A549 (cell line): ENCODE measurements around the gene CNTN4. TPM values are rescaled to one million over a fixed set of nuclear protein-coding genes. Genes with fewer than 3 reads are reported as not detected.

Experiments used
- ATAC-seq, 2 experiments: fragments of 200-7000 bp in 1 of 2; fragments of >200 bp in 1 of 2; cut with Nextera tagmentation in 1 of 2; cut with Tn5 transposase in 1 of 2; 3 replicates each; pipeline versions ENCODE4 v1.8.0 to v1.9.1; 2018 to 2020; ENCODE audit warnings: mild to moderate bottlenecking in 1 of 2, moderate library complexity in 1 of 2
- CTCF ChIA-PET: fragments of 300-600 bp; sonication (Branson Sonifier 250); formaldehyde crosslinking; extraction: SDS; loops from one replicate; lab custom pipeline; 2021; ENCODE audit warnings: antibody characterized with exemption, inconsistent platforms; lab: Yijun Ruan, JAX
- POLR2A ChIA-PET: fragments of 350-600 bp; formaldehyde crosslinking; extraction: SDS; loops from one replicate; lab custom pipeline; 2021; ENCODE audit warnings: antibody characterized with exemption, inconsistent platforms; lab: Yijun Ruan, JAX
- DNase-seq, 2 experiments: peaks; one replicate each; pipeline versions ENCODE4 v3.0.0 to v3.0.0-alpha.2; 2011 to 2016; ENCODE audit warnings: low read depth in 1 of 2, low spot score in 1 of 2
- FAIRE-seq: peaks from 2 replicates; lab custom pipeline; 2011; peaks lifted over from hg19 to GRCh38; lab: Jason Lieb, UNC
- H3K27ac ChIP-seq, 2 experiments: fragments of >200 bp; sonication (Bioruptor Twin); formaldehyde crosslinking; 3 replicates each; pipeline ENCODE4 v1.5.1; 2016 to 2017
- H3K4me1 ChIP-seq: fragments of >200 bp; sonication (Bioruptor Twin); formaldehyde crosslinking; 3 replicates; pipeline ENCODE4 v1.6.1; 2016
- H3K4me2 ChIP-seq: fragments of >200 bp; sonication (Bioruptor Twin); formaldehyde crosslinking; 3 replicates; pipeline ENCODE4 v1.6.1; 2016
- H3K4me3 ChIP-seq: fragments of >200 bp; sonication (Bioruptor Twin); formaldehyde crosslinking; 3 replicates; pipeline ENCODE4 v1.5.1; 2016
- H3K9me3 ChIP-seq: fragments of >200 bp; sonication (Bioruptor Twin); formaldehyde crosslinking; 3 replicates; pipeline ENCODE4 v1.6.1; 2016
- BHLHE40 ChIP-seq: IDR thresholded peaks from 2 replicates; pipeline ENCODE4 v1.6.1; 2012; ENCODE audit warnings: low read depth, low read length, inconsistent platforms
- CBX8 ChIP-seq: fragments of 200-600 bp; sonication (generic); IDR thresholded peaks from 2 replicates; pipeline ENCODE4 v1.6.1; 2016
- CEBPB ChIP-seq, 2 experiments: fragments of >200 bp in 1 of 2; sonication (Bioruptor Twin) in 1 of 2; formaldehyde crosslinking in 1 of 2; IDR thresholded peaks; 2 replicates each; pipeline ENCODE4 v1.6.1; 2012 to 2016
- CHD2 ChIP-seq: fragments of 150-350 bp; IDR thresholded peaks from 2 replicates; pipeline ENCODE4 v1.6.1; 2014; ENCODE audit warnings: low read length; ENCODE audit not compliant: partially characterized antibody
- EHMT2 ChIP-seq: fragments of 200-600 bp; sonication (generic); IDR thresholded peaks from 2 replicates; pipeline ENCODE4 v1.6.1; 2016; ENCODE audit warnings: antibody characterized with exemption, low read depth, mild to moderate bottlenecking, moderate library complexity
- EP300 ChIP-seq, 2 experiments: fragments of >200 bp; sonication (Bioruptor Twin); formaldehyde crosslinking; IDR thresholded peaks; 2 replicates in 1 of 2; 3 replicates in 1 of 2; pipeline ENCODE4 v1.6.1; 2016 to 2017
- ESRRA ChIP-seq: fragments of 150-350 bp; IDR thresholded peaks from 2 replicates; pipeline ENCODE4 v1.6.1; 2014; ENCODE audit warnings: mild to moderate bottlenecking, low read length, borderline replicate concordance
- FOSB ChIP-seq: fragments of 250-450 bp; sonication (Bioruptor Pico); IDR thresholded peaks from 2 replicates; pipeline ENCODE4 v1.5.0; 2020; ENCODE audit warnings: mild to moderate bottlenecking, moderate library complexity
- FOXS1 ChIP-seq: fragments of 250-450 bp; sonication (Bioruptor Pico); IDR thresholded peaks from 2 replicates; pipeline ENCODE4 v1.5.0; 2020; ENCODE audit warnings: mild to moderate bottlenecking, moderate library complexity
- GATA3 ChIP-seq: IDR thresholded peaks from 2 replicates; pipeline ENCODE4 v1.6.1; 2012; ENCODE audit warnings: borderline replicate concordance
- HEYL ChIP-seq: fragments of 250-450 bp; sonication (Bioruptor Pico); IDR thresholded peaks from 2 replicates; pipeline ENCODE4 v1.8.0; 2021; ENCODE audit warnings: mild to moderate bottlenecking, moderate library complexity
- HOXA7 ChIP-seq: fragments of 250-450 bp; sonication (Bioruptor Pico); IDR thresholded peaks from 2 replicates; pipeline ENCODE4 v1.5.0; 2020; ENCODE audit warnings: mild to moderate bottlenecking, moderate library complexity
- HOXB13 ChIP-seq: fragments of 250-450 bp; sonication (Bioruptor Pico); IDR thresholded peaks from 2 replicates; pipeline ENCODE4 v1.5.0; 2020; ENCODE audit warnings: low read depth, mild to moderate bottlenecking, moderate library complexity
- HOXB5 ChIP-seq: fragments of 250-450 bp; sonication (Bioruptor Pico); IDR thresholded peaks from 2 replicates; pipeline ENCODE4 v1.5.0; 2020; ENCODE audit warnings: mild to moderate bottlenecking, moderate library complexity
- JUN ChIP-seq, 2 experiments: fragments of >200 bp; sonication (Bioruptor Twin); formaldehyde crosslinking; IDR thresholded peaks; 2 replicates in 1 of 2; 3 replicates in 1 of 2; pipeline ENCODE4 v1.6.1; 2016 to 2017
- JUNB ChIP-seq: fragments of >200 bp; sonication (Bioruptor Twin); formaldehyde crosslinking; IDR thresholded peaks from 2 replicates; pipeline ENCODE4 v1.6.1; 2016
- KDM1A ChIP-seq: fragments of 200-600 bp; sonication (generic); IDR thresholded peaks from 2 replicates; pipeline ENCODE4 v1.6.1; 2016; ENCODE audit warnings: low read depth, mild to moderate bottlenecking
- KDM5A ChIP-seq: fragments of 200-600 bp; sonication (generic); IDR thresholded peaks from 2 replicates; pipeline ENCODE4 v1.6.1; 2016; ENCODE audit warnings: antibody characterized with exemption, mild to moderate bottlenecking
- MAFK ChIP-seq: fragments of 450-650 bp; IDR thresholded peaks from 2 replicates; pipeline ENCODE4 v1.6.1; 2014; ENCODE audit not compliant: partially characterized antibody
- NR3C1 ChIP-seq: fragments of >200 bp; sonication (Bioruptor Twin); formaldehyde crosslinking; IDR thresholded peaks from 3 replicates; pipeline ENCODE4 v1.6.1; 2017
- PHF8 ChIP-seq: fragments of 200-600 bp; sonication (generic); IDR thresholded peaks from 2 replicates; pipeline ENCODE4 v1.6.1; 2016; ENCODE audit warnings: low read depth, mild to moderate bottlenecking, antibody characterized with exemption, moderate library complexity, borderline replicate concordance
- POLR2A ChIP-seq: IDR thresholded peaks from 2 replicates; pipeline ENCODE4 v1.6.1; 2012; ENCODE audit warnings: mild to moderate bottlenecking, low read length
- RAD21 ChIP-seq, 2 experiments: fragments of >200 bp in 1 of 2; sonication (Bioruptor Twin) in 1 of 2; formaldehyde crosslinking in 1 of 2; IDR thresholded peaks in 1 of 2; conservative IDR thresholded peaks in 1 of 2; 2 replicates in 1 of 2; 3 replicates in 1 of 2; pipeline ENCODE4 v1.6.1; 2012 to 2018; ENCODE audit warnings: inconsistent platforms in 1 of 2
- RNF2 ChIP-seq: fragments of 200-600 bp; sonication (generic); IDR thresholded peaks from 2 replicates; pipeline ENCODE4 v1.6.1; 2016; ENCODE audit warnings: low read depth, mild to moderate bottlenecking, antibody characterized with exemption, moderate library complexity, borderline replicate concordance
- TFCP2L1 ChIP-seq: fragments of 250-450 bp; sonication (Bioruptor Pico); IDR thresholded peaks from 2 replicates; pipeline ENCODE4 v1.5.0; 2021; ENCODE audit warnings: mild to moderate bottlenecking
- ZFP36 ChIP-seq: fragments of 450-650 bp; IDR thresholded peaks from 2 replicates; pipeline ENCODE4 v1.6.1; 2014; ENCODE audit warnings: borderline replicate concordance; ENCODE audit not compliant: partially characterized antibody
- WGBS: methylation state at CpG from one replicate; pipeline ENCODE4 v1.1.6; 2017; ENCODE audit errors: missing lambda C conversion rate; 5-methylcytosine and 5-hydroxymethylcytosine counted together
- polyA plus RNA-seq, 4 experiments: library from polyadenylated mRNA; depleted of rRNA in 3 of 4; stranded (reverse); fragments of >200 nt; fragmentation: RNase III in 1 of 4; extraction: RNeasy Plus Mini Kit Qiagen cat#74134 plus additional on column Dnase treatment in 1 of 4; gene quantifications; 2 replicates in 3 of 4; 3 replicates in 1 of 4; pipeline ENCODE4 v1.2.3, GENCODE V29; 2011 to 2017
- TF ChIP-seq, protein P1 (sequence below): fragments of 450-650 bp; IDR thresholded peaks from 2 replicates; pipeline ENCODE4 v1.6.1; 2014; ENCODE audit warnings: antibody characterized with exemption
- TF ChIP-seq, protein P2 (sequence below): IDR thresholded peaks from 2 replicates; pipeline ENCODE4 v1.6.1; 2012; ENCODE audit warnings: low read depth, borderline replicate concordance
- TF ChIP-seq, protein P3 (sequence below): fragments of 250-450 bp; sonication (Bioruptor Pico); IDR thresholded peaks from 2 replicates; pipeline ENCODE4 v1.5.0; 2021; ENCODE audit warnings: mild to moderate bottlenecking, moderate library complexity, borderline replicate concordance

CNTN4 gene
- polyA plus RNA-seq, 2 of the 4 experiments (the other 2 are of a cell fraction), result 0.03 TPM; not detected in 1

DNA sequence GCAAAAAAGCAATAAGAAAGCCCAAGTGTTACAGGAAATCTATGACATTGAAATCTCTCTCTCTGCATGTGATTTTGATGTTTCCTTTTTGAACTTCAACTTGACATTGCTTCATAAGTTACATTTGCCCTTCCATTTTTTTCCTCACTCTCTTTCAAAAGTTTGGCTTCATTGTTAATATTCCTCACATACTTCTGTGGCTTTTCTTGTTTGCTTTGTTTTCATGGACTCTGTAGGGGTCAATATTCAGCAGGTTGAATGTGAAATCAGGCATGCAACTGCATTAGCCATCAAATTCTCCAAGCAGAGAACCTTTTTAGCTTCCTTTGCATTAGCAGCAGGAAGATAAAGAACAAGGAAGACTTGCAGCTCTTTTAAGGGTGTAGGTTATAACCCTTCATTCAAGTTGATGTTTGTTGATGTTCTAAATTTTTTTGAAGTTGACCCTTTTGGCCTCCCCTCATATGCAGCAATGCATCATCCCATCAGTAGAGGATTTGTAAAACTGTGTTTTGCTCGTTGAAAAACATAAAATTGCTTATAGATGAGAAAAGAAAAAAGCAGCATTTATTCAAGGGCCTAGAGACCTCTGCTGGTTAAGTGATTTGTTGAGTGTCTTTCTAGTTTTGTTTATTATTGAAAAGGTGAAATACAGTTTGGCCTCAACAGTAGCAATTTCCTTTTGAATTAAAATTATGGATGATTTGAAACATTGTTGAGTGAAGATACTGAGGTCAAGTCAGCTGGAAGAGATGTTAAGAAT is 800.1 kb downstream of the CNTN4 start:
- WGBS, result 3% methylated on average over 1 of the region's 1 CpG
- Histone ChIP-seq H3K4me1 (no peaks in the 10 kb centered on the region), H3K4me2 (no peak overlapping the region), H3K9me3 (no peaks in the 10 kb centered on the region), H3K4me3 (no peak overlapping the region), H3K27ac (no peak overlapping the region)
- DNase-seq (no peak), ATAC-seq (no peak), FAIRE-seq (no peak)
- CTCF ChIA-PET, result no interaction called here
- no peak for TF ChIP-seq CEBPB (IDR thresholded peaks at IDR 0.05)
- no peak for TF ChIP-seq ESRRA
- TF ChIP-seq, protein P1, sequence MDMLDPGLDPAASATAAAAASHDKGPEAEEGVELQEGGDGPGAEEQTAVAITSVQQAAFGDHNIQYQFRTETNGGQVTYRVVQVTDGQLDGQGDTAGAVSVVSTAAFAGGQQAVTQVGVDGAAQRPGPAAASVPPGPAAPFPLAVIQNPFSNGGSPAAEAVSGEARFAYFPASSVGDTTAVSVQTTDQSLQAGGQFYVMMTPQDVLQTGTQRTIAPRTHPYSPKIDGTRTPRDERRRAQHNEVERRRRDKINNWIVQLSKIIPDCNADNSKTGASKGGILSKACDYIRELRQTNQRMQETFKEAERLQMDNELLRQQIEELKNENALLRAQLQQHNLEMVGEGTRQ, result no peak
- TF ChIP-seq HOXB13 (CRISPR knock-in tag), result no peak
- no peak for TF ChIP-seq HOXA7 (CRISPR knock-in tag)
- TF ChIP-seq, protein P2, sequence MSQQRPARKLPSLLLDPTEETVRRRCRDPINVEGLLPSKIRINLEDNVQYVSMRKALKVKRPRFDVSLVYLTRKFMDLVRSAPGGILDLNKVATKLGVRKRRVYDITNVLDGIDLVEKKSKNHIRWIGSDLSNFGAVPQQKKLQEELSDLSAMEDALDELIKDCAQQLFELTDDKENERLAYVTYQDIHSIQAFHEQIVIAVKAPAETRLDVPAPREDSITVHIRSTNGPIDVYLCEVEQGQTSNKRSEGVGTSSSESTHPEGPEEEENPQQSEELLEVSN, result no peak
- no peak for TF ChIP-seq ZFP36
- no peak for TF ChIP-seq KDM5A
- no peak for TF ChIP-seq BHLHE40
- TF ChIP-seq HOXB5 (CRISPR knock-in tag), result no peak
- TF ChIP-seq TFCP2L1, result no peak
- no peak for TF ChIP-seq FOXS1 (CRISPR knock-in tag)
- TF ChIP-seq KDM1A, result no peak
- TF ChIP-seq HEYL (CRISPR knock-in tag), result no peak
- TF ChIP-seq RNF2, result no peak
- TF ChIP-seq JUNB, result no peak
- TF ChIP-seq EP300 (IDR thresholded peaks at IDR 0.05), result no peak
- no peak for TF ChIP-seq MAFK
- POLR2A ChIA-PET, result no interaction called here

DNA sequence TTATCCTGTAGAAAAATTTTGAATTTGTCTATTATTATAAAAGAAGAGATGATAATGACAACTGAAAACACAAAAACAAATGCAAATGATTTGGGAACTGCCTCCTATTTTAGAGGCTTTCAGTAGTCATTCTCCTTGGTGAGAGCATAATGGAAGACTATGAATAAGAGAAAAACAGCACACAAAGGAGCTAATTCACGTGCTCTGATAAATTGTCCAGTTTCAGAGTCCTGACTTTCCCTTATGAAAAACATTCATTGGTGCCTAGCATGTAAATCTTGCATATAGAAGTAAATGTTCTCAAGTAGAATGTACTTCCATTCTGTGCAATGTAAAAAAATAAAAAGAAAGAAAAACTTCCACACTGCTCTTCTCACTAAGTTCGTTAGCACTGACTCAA is 805.4 kb downstream of the CNTN4 start:
- POLR2A ChIA-PET, result no interaction called here
- CTCF ChIA-PET, result no interaction called here
- FAIRE-seq (no peak), ATAC-seq (no peak), DNase-seq (no peak)
- Histone ChIP-seq H3K4me1 (no peaks in the 10 kb centered on the region), H3K9me3 (no peaks in the 10 kb centered on the region), H3K4me3 (no peak overlapping the region), H3K27ac (no peak overlapping the region), H3K4me2 (no peak overlapping the region)
- 1% methylated on average over 2 of the region's 2 CpGs for WGBS
- no peak for TF ChIP-seq NR3C1

DNA sequence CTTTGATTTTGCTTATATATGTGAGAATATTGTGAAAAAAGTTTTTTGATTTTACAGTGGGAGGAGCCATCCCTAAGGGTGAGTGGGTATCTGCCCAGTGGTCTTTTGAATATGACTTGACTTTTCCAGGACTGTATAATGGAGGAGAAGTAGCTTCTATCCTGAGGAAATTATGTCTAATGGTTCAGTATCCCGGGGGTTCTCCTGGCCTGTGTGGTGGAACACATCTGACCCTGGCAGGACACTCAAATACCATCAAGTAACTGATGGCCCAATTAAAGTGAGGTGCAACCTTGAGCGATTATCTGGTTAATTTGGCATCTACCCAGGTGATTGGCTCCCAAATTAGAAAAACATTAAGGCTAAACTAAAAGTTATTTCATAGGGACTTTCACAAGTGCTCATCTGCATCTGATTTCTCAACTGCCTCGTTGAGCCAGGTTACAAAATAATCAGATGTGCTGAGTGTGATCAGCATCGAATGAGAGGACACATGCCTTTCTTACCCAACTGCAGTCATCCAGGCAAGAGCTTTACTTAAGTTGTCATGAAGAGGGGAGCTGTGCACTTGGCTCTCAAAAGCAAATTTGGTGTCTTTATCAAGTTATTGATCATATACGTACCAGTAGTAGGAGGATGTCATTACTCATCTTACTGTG is 810.2 kb downstream of the CNTN4 start:
- no peak for DNase-seq
- no peak overlapping the region for H3K4me2 ChIP-seq
- H3K27ac ChIP-seq, result no peak overlapping the region
- CTCF ChIA-PET, result no interaction called here
- no peaks in the 10 kb centered on the region for H3K4me1 ChIP-seq
- no peaks in the 10 kb centered on the region for H3K9me3 ChIP-seq
- POLR2A ChIA-PET, result no interaction called here
- FAIRE-seq, result no peak
- WGBS, result 13% methylated on average over 5 of the region's 5 CpGs
- H3K4me3 ChIP-seq, result no peak overlapping the region
- ATAC-seq, result no peak
- TF ChIP-seq CEBPB (IDR thresholded peaks at IDR 0.05), result no peak
- TF ChIP-seq PHF8, result no peak
- no peak for TF ChIP-seq RAD21 (conservative IDR thresholded peaks at IDR 0.05 in 1 of 2, IDR thresholded peaks at IDR 0.05 in 1 of 2)
- TF ChIP-seq EHMT2, result no peak
- no peak for TF ChIP-seq CHD2
- no peak for TF ChIP-seq CBX8
- TF ChIP-seq KDM1A, result no peak
- TF ChIP-seq, protein P1, result no peak
- TF ChIP-seq, protein P3, sequence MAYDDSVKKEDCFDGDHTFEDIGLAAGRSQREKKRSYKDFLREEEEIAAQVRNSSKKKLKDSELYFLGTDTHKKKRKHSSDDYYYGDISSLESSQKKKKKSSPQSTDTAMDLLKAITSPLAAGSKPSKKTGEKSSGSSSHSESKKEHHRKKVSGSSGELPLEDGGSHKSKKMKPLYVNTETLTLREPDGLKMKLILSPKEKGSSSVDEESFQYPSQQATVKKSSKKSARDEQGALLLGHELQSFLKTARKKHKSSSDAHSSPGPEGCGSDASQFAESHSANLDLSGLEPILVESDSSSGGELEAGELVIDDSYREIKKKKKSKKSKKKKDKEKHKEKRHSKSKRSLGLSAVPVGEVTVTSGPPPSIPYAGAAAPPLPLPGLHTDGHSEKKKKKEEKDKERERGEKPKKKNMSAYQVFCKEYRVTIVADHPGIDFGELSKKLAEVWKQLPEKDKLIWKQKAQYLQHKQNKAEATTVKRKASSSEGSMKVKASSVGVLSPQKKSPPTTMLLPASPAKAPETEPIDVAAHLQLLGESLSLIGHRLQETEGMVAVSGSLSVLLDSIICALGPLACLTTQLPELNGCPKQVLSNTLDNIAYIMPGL (CRISPR knock-in tag), result no peak
- TF ChIP-seq, protein P2, result no peak
- TF ChIP-seq GATA3, result no peak
- no peak for TF ChIP-seq HOXB13 (CRISPR knock-in tag)
- TF ChIP-seq POLR2A, result no peak
- no peak for TF ChIP-seq JUN (IDR thresholded peaks at IDR 0.05)
- no peak for TF ChIP-seq FOSB (CRISPR knock-in tag)
- TF ChIP-seq FOXS1 (CRISPR knock-in tag), result no peak
